Sigmoid colon (tissue), 7 donors: Measurements from ENCODE around the gene PPP1R9B. TPM values are rescaled to one million over a fixed set of nuclear protein-coding genes. Genes with fewer than 3 reads are reported as not detected.

Source experiments
- DNase-seq: peaks from one replicate; pipeline ENCODE4 v3.0.0-alpha.2; 2019
- H3K27ac ChIP-seq, 4 donors: fragments of 200-600 bp; sonication (generic); one replicate each; pipeline ENCODE4 v1.5.1; 2016 to 2019; ENCODE audit warnings: mild to moderate bottlenecking in 1 of 4
- H3K27me3 ChIP-seq, 3 donors: fragments of 200-600 bp; sonication (generic); one replicate each; pipeline ENCODE4 v1.5.1; 2019; ENCODE audit warnings: mild to moderate bottlenecking in 1 of 3
- H3K36me3 ChIP-seq, 4 donors: fragments of 200-600 bp; sonication (generic); one replicate each; pipeline ENCODE4 v1.5.1; 2016 to 2019
- H3K4me1 ChIP-seq, 4 donors: fragments of 200-600 bp; sonication (generic); one replicate each; pipeline ENCODE4 v1.5.1; 2017 to 2019
- H3K4me3 ChIP-seq, 4 donors: fragments of 200-600 bp; sonication (generic); one replicate each; pipeline ENCODE4 v1.5.1; 2017 to 2019; ENCODE audit warnings: mild to moderate bottlenecking in 2 of 4, moderate library complexity in 1 of 4
- H3K9me3 ChIP-seq, 4 donors: fragments of 200-600 bp in 3 of 4; sonication (generic) in 3 of 4; one replicate each; pipeline versions ENCODE4 v1.5.1 to v1.6.1; 2013 to 2019
- EP300 ChIP-seq, 4 donors: sonication (generic); formaldehyde crosslinking; IDR thresholded peaks; one replicate each; pipeline ENCODE4 v1.6.1; 2017; ENCODE audit warnings: antibody characterized with exemption in 4 of 4
- POLR2A ChIP-seq, 2 donors: fragments of 450-650 bp; IDR thresholded peaks; one replicate each; pipeline ENCODE4 v1.6.1; 2016; ENCODE audit warnings: antibody characterized with exemption in 2 of 2, mild to moderate bottlenecking in 2 of 2, moderate library complexity in 2 of 2
- POLR2AphosphoS5 ChIP-seq, 4 donors: sonication (generic); formaldehyde crosslinking; IDR thresholded peaks; one replicate each; pipeline ENCODE4 v1.6.1; 2017; ENCODE audit warnings: antibody characterized with exemption in 4 of 4
- WGBS, 2 donors: extraction: QIAGEN DNeasy Blood & Tissue Kit; methylation state at CpG; one replicate each; pipeline ENCODE4 v1.1.7; 2013; 5-methylcytosine and 5-hydroxymethylcytosine counted together
- intact Hi-C: fragments of 100-400 bp; cut with DNase I; formaldehyde crosslinking; loops from one replicate; pipeline ENCODE4 v1.15.1; 2023
- polyA plus RNA-seq, 3 donors: library from polyadenylated mRNA; stranded (reverse); fragments of 200-250 nt; gene quantifications; one replicate each; pipeline ENCODE4 v1.2.3, GENCODE V29; 2013
- total RNA-seq, 4 donors: library from RNA; depleted of rRNA; stranded (reverse); fragments of >200 nt; gene quantifications; one replicate each; pipeline ENCODE4 v1.1.0, GENCODE V29; 2016
- TF ChIP-seq, protein P1 (sequence below), 4 experiments: fragments of 450-650 bp in 3 of 4; fragments of 200-600 bp in 1 of 4; IDR thresholded peaks; one replicate each; pipeline ENCODE4 v1.5.1; 2016 to 2019; ENCODE audit warnings: antibody characterized with exemption in 4 of 4, mild to moderate bottlenecking in 3 of 4, moderate library complexity in 2 of 4
- donor health status: healthy with polysubstance abuse.
- donor health status: Bipolar disorder and iron deficiency.
- donor health status: healthy.

Gene PPP1R9B
- total and polyA plus RNA-seq, 7 donors: 9.0 to 38.7 (median 16.8) TPM

GRCh38 chr17:50115756-50116155 lies 34.7 kb downstream of the PPP1R9B start:
- intact Hi-C loops: loop anchor here (5.0 kb wide), 3 partner anchors 47 to 182 kb away; partner anchors contain the start of gene TMEM92
- 65 to 67% methylated on average over 17 of the region's 17 CpGs for WGBS, 2 donors

DNA sequence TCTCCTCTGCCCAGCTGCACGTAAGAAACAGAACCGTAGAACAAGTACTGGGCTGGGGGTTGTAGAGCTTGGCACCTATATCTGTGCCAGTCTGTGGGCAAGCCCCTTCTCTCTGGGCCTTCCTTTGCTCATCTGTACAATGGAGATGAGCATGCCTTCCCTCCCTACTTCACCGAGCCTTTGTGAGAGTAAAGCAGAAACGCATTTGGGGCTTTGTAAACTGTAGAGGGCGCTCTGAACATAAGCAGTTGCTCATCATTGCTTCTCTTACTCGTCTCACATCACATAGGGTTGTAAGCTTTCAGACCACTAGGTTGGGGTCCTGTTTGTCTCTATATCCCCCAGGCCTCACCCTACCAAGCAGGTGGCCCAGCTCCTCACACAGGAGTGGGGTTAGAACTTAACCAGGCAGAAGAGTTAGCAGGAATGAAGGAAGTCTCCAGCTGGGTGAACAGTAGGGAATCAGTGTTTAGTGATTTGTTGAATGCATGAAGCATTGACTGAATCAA lies 35.6 kb downstream of the PPP1R9B start:
- no peaks in the 10 kb centered on the region for H3K9me3 ChIP-seq
- TF ChIP-seq POLR2AphosphoS5 (IDR thresholded peaks at IDR 0.05): peak in 1 of 4 donors; percentile 6
- TF ChIP-seq, protein P1, sequence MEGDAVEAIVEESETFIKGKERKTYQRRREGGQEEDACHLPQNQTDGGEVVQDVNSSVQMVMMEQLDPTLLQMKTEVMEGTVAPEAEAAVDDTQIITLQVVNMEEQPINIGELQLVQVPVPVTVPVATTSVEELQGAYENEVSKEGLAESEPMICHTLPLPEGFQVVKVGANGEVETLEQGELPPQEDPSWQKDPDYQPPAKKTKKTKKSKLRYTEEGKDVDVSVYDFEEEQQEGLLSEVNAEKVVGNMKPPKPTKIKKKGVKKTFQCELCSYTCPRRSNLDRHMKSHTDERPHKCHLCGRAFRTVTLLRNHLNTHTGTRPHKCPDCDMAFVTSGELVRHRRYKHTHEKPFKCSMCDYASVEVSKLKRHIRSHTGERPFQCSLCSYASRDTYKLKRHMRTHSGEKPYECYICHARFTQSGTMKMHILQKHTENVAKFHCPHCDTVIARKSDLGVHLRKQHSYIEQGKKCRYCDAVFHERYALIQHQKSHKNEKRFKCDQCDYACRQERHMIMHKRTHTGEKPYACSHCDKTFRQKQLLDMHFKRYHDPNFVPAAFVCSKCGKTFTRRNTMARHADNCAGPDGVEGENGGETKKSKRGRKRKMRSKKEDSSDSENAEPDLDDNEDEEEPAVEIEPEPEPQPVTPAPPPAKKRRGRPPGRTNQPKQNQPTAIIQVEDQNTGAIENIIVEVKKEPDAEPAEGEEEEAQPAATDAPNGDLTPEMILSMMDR (IDR thresholded peaks at IDR 0.05): peak in 1 of 4 experiments; percentile 19
- TF ChIP-seq EP300 (IDR thresholded peaks at IDR 0.05): no peak
- intact Hi-C loops: loop anchor here (5.0 kb wide), 3 partner anchors 47 to 182 kb away; partner anchors contain the start of gene TMEM92
- H3K4me3 ChIP-seq: no peak overlapping the region
- WGBS, 2 donors: 8 to 21% methylated on average over 6 of the region's 6 CpGs
- no peak for DNase-seq
- H3K27ac ChIP-seq: no peak overlapping the region
- H3K36me3 ChIP-seq: peaks cover 2 to 10% (median 4%) of the 10 kb centered on the region in 4 donors
- H3K4me1 ChIP-seq: peaks cover 0 to 51% (median 43%) of the 10 kb centered on the region in 4 donors
- H3K27me3 ChIP-seq: no peaks in the 10 kb centered on the region

More at GRCh38 chr17:50115756-50116155, 34.7 kb downstream of the PPP1R9B start:
- TF ChIP-seq, protein P1 (IDR thresholded peaks at IDR 0.05): no peak
- TF ChIP-seq POLR2AphosphoS5 (IDR thresholded peaks at IDR 0.05): peak in 1 of 4 donors; percentile 1
- TF ChIP-seq POLR2A (IDR thresholded peaks at IDR 0.05): no peak
- no peak for TF ChIP-seq EP300 (IDR thresholded peaks at IDR 0.05)
- Histone ChIP-seq H3K4me1 (peaks cover 0 to 50% (median 43%) of the 10 kb centered on the region in 4 donors), H3K27me3 (no peaks in the 10 kb centered on the region), H3K4me3 (no peak overlapping the region), H3K36me3 (peaks cover 0 to 2% (median 0%) of the 10 kb centered on the region in 4 donors), H3K9me3 (no peaks in the 10 kb centered on the region), H3K27ac (no peak overlapping the region)
- no peak for DNase-seq

GRCh38 chr17:50114401-50114800 lies 36.1 kb downstream of the PPP1R9B start:
- 80 to 90% methylated on average over 4 of the region's 4 CpGs for WGBS, 2 donors
- intact Hi-C loops: no loop called here

DNA sequence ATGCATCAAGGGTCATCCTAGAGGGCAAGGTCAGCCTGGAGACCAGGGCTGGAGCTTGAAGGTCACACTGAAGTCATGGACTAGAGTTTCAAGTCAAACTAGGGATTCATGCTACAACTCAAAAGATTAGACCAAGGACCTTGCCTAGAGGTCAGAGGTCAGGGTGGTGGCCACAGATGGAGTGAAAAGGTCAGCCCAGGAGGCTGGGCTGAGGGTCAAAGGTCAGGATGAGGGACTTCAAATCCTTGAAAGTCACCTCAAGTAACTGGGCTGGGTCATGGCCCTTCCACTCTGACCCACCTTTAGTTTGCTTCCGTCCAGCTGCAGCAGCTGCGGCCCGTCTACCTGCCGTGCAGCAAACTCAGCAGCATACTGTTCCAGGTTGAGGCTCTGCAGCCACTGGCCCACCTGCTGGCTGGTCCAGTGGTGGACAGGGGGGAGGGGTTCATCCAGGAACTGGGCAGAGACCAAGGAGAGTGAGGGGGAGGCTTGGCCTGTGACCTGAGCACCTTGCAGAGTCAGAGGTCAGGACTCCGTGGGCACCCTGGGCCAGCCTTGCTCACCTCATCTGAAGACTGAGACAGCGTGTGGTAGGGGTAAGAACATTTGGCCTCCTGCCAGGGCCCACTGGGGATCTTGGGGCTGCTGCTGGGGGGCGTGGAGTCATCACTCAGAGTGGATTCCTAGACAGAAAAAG lies 36.7 kb downstream of the PPP1R9B start:
- Histone ChIP-seq H3K4me3 (no peak overlapping the region), H3K9me3 (no peaks in the 10 kb centered on the region), H3K27ac (peak overlapping the region in 2 of 4 donors; percentile 80 to 87), H3K4me1 (peaks cover 0 to 51% (median 43%) of the 10 kb centered on the region in 4 donors), H3K36me3 (peaks cover 9 to 22% (median 12%) of the 10 kb centered on the region in 4 donors), H3K27me3 (no peaks in the 10 kb centered on the region)
- TF ChIP-seq, protein P1 (IDR thresholded peaks at IDR 0.05): no peak
- TF ChIP-seq POLR2AphosphoS5 (IDR thresholded peaks at IDR 0.05) (peak in 1 of 4 donors; percentile 37), POLR2A (IDR thresholded peaks at IDR 0.05) (no peak), EP300 (IDR thresholded peaks at IDR 0.05) (no peak)
- WGBS, 2 donors: 69 to 85% methylated on average over 7 of the region's 7 CpGs
- no peak for DNase-seq
- intact Hi-C loops: no loop called here

More at GRCh38 chr17:50114401-50114800, 36.1 kb downstream of the PPP1R9B start:
- H3K9me3 ChIP-seq: no peaks in the 10 kb centered on the region
- no peak overlapping the region for H3K4me3 ChIP-seq
- H3K4me1 ChIP-seq: peaks cover 0 to 51% (median 43%) of the 10 kb centered on the region in 4 donors
- no peak for TF ChIP-seq POLR2AphosphoS5 (IDR thresholded peaks at IDR 0.05)
- TF ChIP-seq POLR2A (IDR thresholded peaks at IDR 0.05): no peak
- no peak for TF ChIP-seq EP300 (IDR thresholded peaks at IDR 0.05)
- H3K27ac ChIP-seq: no peak overlapping the region
- H3K27me3 ChIP-seq: no peaks in the 10 kb centered on the region
- no peak for DNase-seq
- peaks cover 7 to 15% (median 9%) of the 10 kb centered on the region in 4 donors for H3K36me3 ChIP-seq

GRCh38 chr17:50112694-50113093 lies 37.8 kb downstream of the PPP1R9B start:
- Histone ChIP-seq H3K9me3 (no peaks in the 10 kb centered on the region), H3K4me1 (peaks cover 0 to 49% (median 40%) of the 10 kb centered on the region in 4 donors), H3K36me3 (peaks cover 15 to 33% (median 21%) of the 10 kb centered on the region in 4 donors), H3K4me3 (no peak overlapping the region), H3K27ac (peak overlapping the region; percentile 70 to 87 (median 77)), H3K27me3 (no peaks in the 10 kb centered on the region)
- DNase-seq: no peak
- intact Hi-C loops: no loop called here
- 23 to 87% methylated on average over 17 of the region's 17 CpGs for WGBS, 2 donors
- TF ChIP-seq, protein P1 (IDR thresholded peaks at IDR 0.05): peak in 3 of 4 experiments; percentile 18 to 44 (median 28)
- TF ChIP-seq POLR2AphosphoS5 (IDR thresholded peaks at IDR 0.05) (peak in 2 of 4 donors; percentile 49 to 52), POLR2A (IDR thresholded peaks at IDR 0.05) (no peak), EP300 (IDR thresholded peaks at IDR 0.05) (no peak)
